ENCODE measurements around the gene ZNF777. TPM values are rescaled to one million over a fixed set of nuclear protein-coding genes. Genes with fewer than 3 reads are reported as not detected.
"Not testable (repeated sequence)": the region's sequence is repeated elsewhere in the genome, so short reads cannot be mapped to it uniquely, and the experiment has no call there.

ZNF777 gene
- total RNA-seq, 2 donors from 2014 or later: 19.0 to 19.5 TPM

- Mint-ChIP-seq H3K4me3 (peak overlapping the region; percentile 32 to 50), H3K27ac (peak overlapping the region; percentile 78), H3K27me3 (ENCODE audit: low read depth) (no peaks in the 10 kb centered on the region), H3K9me3 (no peaks in the 10 kb centered on the region), H3K4me1 (ENCODE audit: low read depth) (peaks cover 44% of the 10 kb centered on the region), H3K36me3 (ENCODE audit: insufficient read depth in 2 of 2) (peaks cover 9 to 13% of the 10 kb centered on the region in 2 donors)
- no peak for ATAC-seq (replicated peaks in 1 of 2)
- no peak for DNase-seq
These were observed 34.0 kb upstream of the ZNF777 start for GRCh38 chr7:149494738-149495368.

DNA sequence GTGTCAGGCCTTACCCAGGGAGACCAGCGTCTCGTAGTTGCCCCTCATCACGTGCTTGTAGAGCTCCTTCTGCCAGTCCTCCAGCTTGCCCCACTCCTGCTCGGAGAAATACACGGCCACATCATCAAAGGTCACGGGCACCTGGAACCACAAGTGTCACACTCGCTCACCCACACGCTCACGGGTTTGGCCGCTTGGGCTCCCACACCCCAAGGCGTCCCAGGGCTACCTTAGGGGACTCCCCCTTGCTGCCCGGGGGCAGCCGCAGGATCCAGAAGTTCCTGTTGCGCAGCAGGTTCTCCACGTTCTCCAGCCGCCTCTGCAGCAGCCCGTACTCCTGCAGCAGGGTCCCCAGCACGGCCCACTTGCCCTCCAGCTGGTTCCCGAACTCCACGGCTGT is 33.1 kb upstream of the ZNF777 start:
- not testable (repeated sequence) for H3K27me3 Mint-ChIP-seq (ENCODE audit: low read depth); H3K4me3 Mint-ChIP-seq; H3K9me3 Mint-ChIP-seq; DNase-seq; ATAC-seq (replicated peaks in 1 of 2); H3K27ac Mint-ChIP-seq
- H3K4me1 Mint-ChIP-seq (ENCODE audit: low read depth): peaks cover 40% of the 10 kb centered on the region
- H3K36me3 Mint-ChIP-seq (ENCODE audit: insufficient read depth in 2 of 2): peaks cover 9 to 16% of the 10 kb centered on the region in 2 donors

DNA sequence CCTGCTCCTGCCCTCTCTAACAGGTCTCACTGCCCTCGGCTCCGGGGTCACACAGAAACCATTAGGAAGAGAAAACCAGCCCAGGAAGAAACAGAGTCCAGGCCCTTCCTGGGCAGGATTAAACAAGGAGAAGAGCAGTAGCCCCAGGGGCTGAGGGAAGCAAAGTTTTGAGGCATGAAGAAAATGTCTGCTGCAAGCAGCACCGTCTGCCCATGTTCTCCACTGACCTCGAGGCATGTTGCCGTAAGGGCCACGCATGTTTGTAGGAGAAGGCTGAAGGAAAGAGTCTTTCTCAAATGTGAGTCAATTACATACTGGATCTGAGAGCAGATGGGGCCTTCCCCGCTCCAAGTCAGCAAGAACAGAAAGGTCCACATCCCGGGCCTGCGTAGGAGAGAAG is 32.5 kb upstream of the ZNF777 start:
- Mint-ChIP-seq H3K4me3 (no peak overlapping the region), H3K4me1 (ENCODE audit: low read depth) (peaks cover 34% of the 10 kb centered on the region), H3K27ac (no peak overlapping the region), H3K36me3 (ENCODE audit: insufficient read depth in 2 of 2) (peaks cover 12 to 19% of the 10 kb centered on the region in 2 donors), H3K27me3 (ENCODE audit: low read depth) (no peaks in the 10 kb centered on the region), H3K9me3 (no peaks in the 10 kb centered on the region)
- DNase-seq: no peak
- ATAC-seq (replicated peaks in 1 of 2): no peak

DNA sequence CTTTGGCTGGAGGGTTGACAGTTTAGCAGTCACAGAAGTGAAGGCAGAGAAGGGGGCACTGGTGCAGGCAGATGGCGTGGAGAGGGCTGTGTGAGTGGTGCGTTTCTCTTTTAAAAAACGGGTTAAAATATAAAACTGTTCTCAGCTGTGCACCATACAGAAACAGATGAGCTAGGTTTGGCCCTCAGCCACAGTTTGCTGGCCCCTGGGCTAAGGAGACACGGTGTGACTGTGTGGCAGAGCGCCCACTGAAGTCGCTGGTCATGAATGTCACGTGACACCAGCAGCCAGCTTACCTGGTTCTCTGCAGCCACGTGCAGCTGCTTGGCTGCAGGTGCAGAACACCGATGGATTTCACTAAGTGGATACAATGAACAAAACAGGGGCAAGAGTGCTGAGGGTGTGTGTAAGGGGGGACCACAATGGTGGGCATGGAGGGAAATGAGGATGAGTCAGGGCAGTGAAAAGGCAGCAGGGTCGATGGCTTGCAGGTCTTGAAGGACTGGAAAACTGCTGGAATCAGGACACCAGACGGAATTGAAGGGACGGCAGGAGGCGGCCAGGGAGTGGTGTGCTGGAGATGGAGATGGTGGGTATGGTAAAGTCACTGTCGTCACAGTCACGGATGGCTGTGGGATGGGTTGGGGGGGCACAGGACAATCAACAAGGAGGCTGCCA is 29.4 kb upstream of the ZNF777 start:
- no peak overlapping the region for H3K4me3 Mint-ChIP-seq
- ATAC-seq (replicated peaks in 1 of 2) (no peak), DNase-seq (no peak)
- H3K27me3 Mint-ChIP-seq (ENCODE audit: low read depth): no peaks in the 10 kb centered on the region
- peaks cover 14% of the 10 kb centered on the region for H3K4me1 Mint-ChIP-seq (ENCODE audit: low read depth)
- no peaks in the 10 kb centered on the region for H3K9me3 Mint-ChIP-seq
- peaks cover 17 to 28% of the 10 kb centered on the region in 2 donors for H3K36me3 Mint-ChIP-seq (ENCODE audit: insufficient read depth in 2 of 2)
- peak overlapping the region; percentile 54 for H3K27ac Mint-ChIP-seq

GRCh38 chr7:149489391-149490024 is 28.6 kb upstream of the ZNF777 start:
- Mint-ChIP-seq H3K27ac (no peak overlapping the region), H3K36me3 (ENCODE audit: insufficient read depth in 2 of 2) (peaks cover 18 to 30% of the 10 kb centered on the region in 2 donors), H3K27me3 (ENCODE audit: low read depth) (no peaks in the 10 kb centered on the region), H3K4me1 (ENCODE audit: low read depth) (peaks cover 8% of the 10 kb centered on the region), H3K9me3 (no peaks in the 10 kb centered on the region), H3K4me3 (no peak overlapping the region)
- no peak for DNase-seq
- ATAC-seq (replicated peaks in 1 of 2): peak in 1 of 2 donors; percentile 41

DNA sequence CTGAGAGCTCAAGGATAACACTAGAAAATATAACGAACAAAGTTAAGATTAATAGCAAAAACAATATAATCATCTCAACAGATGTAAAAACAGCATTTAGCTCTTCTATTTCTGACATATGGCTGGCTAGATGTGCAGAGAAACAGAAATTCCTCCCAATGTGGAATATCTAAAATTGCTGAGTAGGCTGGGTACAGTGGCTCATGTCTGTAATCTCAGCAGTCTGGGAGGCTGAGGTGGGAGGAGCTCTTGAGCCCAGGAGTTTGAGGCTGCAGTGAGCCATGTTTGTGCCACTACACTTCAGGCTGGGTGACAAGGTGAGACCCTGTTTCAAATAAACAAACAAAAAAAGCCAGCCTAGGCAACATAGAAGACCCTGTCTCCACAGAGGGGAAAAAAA is 18.7 kb upstream of the ZNF777 start:
- DNase-seq (no peak), ATAC-seq (replicated peaks in 1 of 2) (no peak)
- Mint-ChIP-seq H3K27ac (no peak overlapping the region), H3K9me3 (peaks cover 0 to 7% of the 10 kb centered on the region in 2 donors), H3K4me3 (no peak overlapping the region), H3K4me1 (ENCODE audit: low read depth) (no peaks in the 10 kb centered on the region), H3K27me3 (ENCODE audit: low read depth) (no peaks in the 10 kb centered on the region), H3K36me3 (ENCODE audit: insufficient read depth in 2 of 2) (peaks cover 10 to 17% of the 10 kb centered on the region in 2 donors)

DNA sequence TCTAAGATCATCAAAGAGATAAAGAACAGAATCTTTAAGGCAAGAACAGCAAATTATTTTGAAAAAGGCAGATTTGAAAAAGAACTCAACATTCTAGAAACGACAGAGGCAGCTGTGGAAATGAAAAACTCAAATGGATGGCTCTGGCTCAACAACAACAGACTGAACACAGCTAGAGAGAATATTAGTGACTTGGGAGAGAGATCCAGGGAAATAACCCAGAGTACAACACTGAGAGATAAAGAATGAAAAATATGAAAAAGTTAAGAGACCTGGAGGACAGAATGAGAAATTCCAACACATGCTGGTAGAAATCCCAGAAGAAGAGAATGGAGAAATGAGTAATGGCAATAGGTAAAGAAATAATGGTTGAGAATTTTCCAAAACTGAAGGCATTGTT is 17.9 kb upstream of the ZNF777 start:
- ATAC-seq (replicated peaks in 1 of 2) (no peak), DNase-seq (no peak)
- H3K27ac Mint-ChIP-seq: peak overlapping the region; percentile 6
- H3K27me3 Mint-ChIP-seq (ENCODE audit: low read depth): no peaks in the 10 kb centered on the region
- H3K4me3 Mint-ChIP-seq: no peak overlapping the region
- H3K4me1 Mint-ChIP-seq (ENCODE audit: low read depth): no peaks in the 10 kb centered on the region
- H3K36me3 Mint-ChIP-seq (ENCODE audit: insufficient read depth in 2 of 2): peaks cover 10 to 17% of the 10 kb centered on the region in 2 donors
- H3K9me3 Mint-ChIP-seq: peaks cover 0 to 7% of the 10 kb centered on the region in 2 donors

GRCh38 chr7:149477494-149478443 is 16.9 kb upstream of the ZNF777 start:
- H3K4me3 Mint-ChIP-seq: no peak overlapping the region
- peaks cover 11 to 18% of the 10 kb centered on the region in 2 donors for H3K36me3 Mint-ChIP-seq (ENCODE audit: insufficient read depth in 2 of 2)
- H3K4me1 Mint-ChIP-seq (ENCODE audit: low read depth): no peaks in the 10 kb centered on the region
- peaks cover 0 to 7% of the 10 kb centered on the region in 2 donors for H3K9me3 Mint-ChIP-seq
- ATAC-seq (replicated peaks in 1 of 2) (no peak), DNase-seq (no peak)
- H3K27me3 Mint-ChIP-seq (ENCODE audit: low read depth): no peaks in the 10 kb centered on the region
- H3K27ac Mint-ChIP-seq: peak overlapping the region; percentile 6

DNA sequence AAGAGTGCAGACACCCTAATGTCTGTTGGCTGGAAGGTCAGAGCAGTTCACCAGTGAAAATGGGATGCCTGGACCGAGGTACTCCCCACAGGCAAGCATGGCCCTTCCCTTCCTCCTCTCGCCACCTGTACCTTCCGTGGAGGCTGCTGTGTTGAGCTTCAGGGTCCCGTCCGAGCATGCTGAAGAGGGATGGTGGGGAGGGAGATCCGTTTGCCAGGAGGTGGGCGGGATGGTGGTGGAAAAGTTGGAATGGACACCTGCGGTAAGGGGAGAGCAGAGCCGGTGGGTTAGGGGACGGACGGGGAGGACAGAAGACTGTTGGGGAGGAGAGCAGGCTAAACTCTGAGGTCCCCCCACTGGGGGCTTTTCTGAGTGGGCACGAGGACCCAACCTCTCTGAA is 15.9 kb upstream of the ZNF777 start:
- DNase-seq (no peak), ATAC-seq (replicated peaks in 1 of 2) (no peak)
- H3K36me3 Mint-ChIP-seq (ENCODE audit: insufficient read depth in 2 of 2): peaks cover 13 to 20% of the 10 kb centered on the region in 2 donors
- H3K9me3 Mint-ChIP-seq: peaks cover 0 to 7% of the 10 kb centered on the region in 2 donors
- no peaks in the 10 kb centered on the region for H3K27me3 Mint-ChIP-seq (ENCODE audit: low read depth)
- no peak overlapping the region for H3K27ac Mint-ChIP-seq
- H3K4me1 Mint-ChIP-seq (ENCODE audit: low read depth): no peaks in the 10 kb centered on the region
- H3K4me3 Mint-ChIP-seq: no peak overlapping the region

DNA sequence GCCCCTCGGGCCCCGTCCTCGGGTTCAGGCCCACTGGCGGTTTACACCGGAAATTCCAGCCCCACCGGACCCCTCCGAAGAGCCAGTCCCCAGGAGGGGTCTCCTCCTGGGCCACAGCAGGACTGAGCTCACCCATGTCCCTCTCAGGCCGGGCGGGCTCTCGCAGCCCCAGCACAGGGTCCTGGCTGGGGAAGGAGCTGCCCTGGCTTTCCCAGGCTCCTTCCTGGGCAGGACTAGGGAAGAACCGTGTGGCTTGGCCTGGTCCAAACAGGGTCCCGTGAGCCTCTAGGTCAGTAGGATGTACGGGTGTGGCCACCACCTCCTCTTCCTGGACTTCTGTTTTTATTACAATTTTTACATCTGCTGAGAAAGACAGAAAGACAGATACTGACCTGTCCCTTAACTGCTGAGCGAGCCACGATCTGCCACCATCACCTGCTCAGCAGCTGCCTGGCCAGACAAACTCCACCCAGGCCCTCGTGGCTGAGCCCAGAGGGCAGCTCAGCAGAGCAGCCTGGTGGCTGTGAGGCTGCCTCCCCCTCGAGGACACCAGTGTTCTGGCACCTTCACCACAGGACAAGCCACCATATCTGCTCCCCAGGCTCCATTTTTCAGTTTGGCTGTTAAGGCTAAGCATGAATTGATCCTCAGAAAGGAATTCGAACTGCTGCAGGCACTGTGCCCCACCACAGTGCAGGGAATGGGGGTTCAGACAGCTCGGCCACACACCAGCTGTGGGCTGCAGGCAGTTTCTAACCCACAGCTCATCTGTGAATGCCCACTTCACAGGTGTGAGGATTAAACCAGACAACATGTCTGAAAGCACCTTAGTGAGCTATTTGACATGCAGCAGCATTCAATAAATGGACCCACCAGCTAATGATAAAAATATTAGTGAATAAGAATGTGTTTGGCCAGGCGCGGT is 14.5 kb upstream of the ZNF777 start:
- H3K4me1 Mint-ChIP-seq (ENCODE audit: low read depth): no peaks in the 10 kb centered on the region
- no peak overlapping the region for H3K27ac Mint-ChIP-seq
- peaks cover 14 to 22% of the 10 kb centered on the region in 2 donors for H3K36me3 Mint-ChIP-seq (ENCODE audit: insufficient read depth in 2 of 2)
- DNase-seq (no peak), ATAC-seq (replicated peaks in 1 of 2) (no peak)
- H3K27me3 Mint-ChIP-seq (ENCODE audit: low read depth): no peaks in the 10 kb centered on the region
- no peak overlapping the region for H3K4me3 Mint-ChIP-seq
- peaks cover 2 to 7% of the 10 kb centered on the region in 2 donors for H3K9me3 Mint-ChIP-seq

DNA sequence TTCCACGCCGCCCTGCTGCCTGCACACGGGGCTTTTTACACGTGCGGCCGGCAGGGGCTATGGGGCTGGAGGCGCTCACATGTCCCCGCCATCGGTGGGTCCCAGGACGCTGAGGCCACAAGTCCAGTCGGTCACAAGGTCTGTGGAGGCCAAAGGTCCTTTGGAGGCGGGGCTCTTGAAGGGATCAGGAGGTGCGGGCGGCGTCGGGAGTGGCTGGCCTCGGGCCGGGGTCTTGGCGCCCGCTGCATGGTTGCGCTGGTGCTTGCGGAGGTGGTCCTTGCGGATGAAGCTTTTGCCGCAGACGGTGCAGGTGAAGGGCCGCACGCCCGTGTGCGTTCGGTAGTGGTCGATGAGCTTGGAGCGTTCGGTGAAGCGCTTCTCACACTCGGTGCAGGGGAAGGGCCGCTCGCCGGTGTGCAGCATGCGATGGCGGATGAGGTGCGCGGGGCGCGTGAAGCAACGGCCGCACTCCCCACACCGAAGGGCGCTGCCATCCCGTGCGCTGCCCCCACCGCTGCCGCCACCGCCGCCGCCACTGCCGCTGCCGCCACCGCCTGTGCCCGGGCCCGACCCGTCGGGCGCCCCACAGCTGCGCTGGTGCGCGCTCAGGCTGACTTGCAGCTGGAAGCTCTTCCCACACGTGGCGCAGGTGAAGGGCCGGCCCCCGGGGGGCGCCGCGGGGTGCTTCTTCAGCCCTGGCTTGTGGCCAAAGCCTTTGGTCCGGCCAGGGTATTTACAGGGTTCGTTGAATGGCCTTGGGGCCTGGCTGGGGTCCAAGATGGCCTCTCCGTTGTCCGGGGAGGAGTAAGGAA is 13.7 kb upstream of the ZNF777 start:
- Mint-ChIP-seq H3K36me3 (ENCODE audit: insufficient read depth in 2 of 2) (peaks cover 15 to 20% of the 10 kb centered on the region in 2 donors), H3K4me3 (no peak overlapping the region), H3K4me1 (ENCODE audit: low read depth) (no peaks in the 10 kb centered on the region), H3K27me3 (ENCODE audit: low read depth) (no peaks in the 10 kb centered on the region), H3K27ac (no peak overlapping the region), H3K9me3 (peaks cover 2 to 7% of the 10 kb centered on the region in 2 donors)
- DNase-seq (no peak), ATAC-seq (replicated peaks in 1 of 2) (no peak)
